Ovary (tissue), 9 donors: Measurements from ENCODE around the gene CCL5. TPM values are rescaled to one million over a fixed set of nuclear protein-coding genes. Genes with fewer than 3 reads are reported as not detected.

Experiments used
- DNase-seq, 5 donors: peaks; one replicate each; pipeline ENCODE4 v3.0.0-alpha.2; 2019 to 2020
- H3K27ac ChIP-seq, 2 donors: fragments of 200-600 bp; one replicate each; pipeline versions ENCODE4 v1.5.1 to v1.8.0; 2019 to 2022
- H3K27me3 ChIP-seq: fragments of 200-600 bp; one replicate; pipeline ENCODE4 v1.8.0; 2022
- H3K36me3 ChIP-seq: fragments of 200-600 bp; sonication (generic); one replicate; pipeline ENCODE4 v1.5.1; 2019
- H3K4me1 ChIP-seq: one replicate; pipeline ENCODE4 v1.8.1; 2013; ENCODE audit warnings: mild to moderate bottlenecking, moderate library complexity; ENCODE audit not compliant: insufficient read depth
- H3K4me3 ChIP-seq: fragments of 200-600 bp; sonication (generic); one replicate; pipeline ENCODE4 v1.5.1; 2017
- H3K9me3 ChIP-seq, 2 donors: fragments of 200-600 bp in 1 of 2; sonication (generic) in 1 of 2; one replicate each; pipeline versions ENCODE4 v1.5.1 to v1.8.1; 2013 to 2019; ENCODE audit warnings: mild to moderate bottlenecking in 1 of 2, moderate library complexity in 1 of 2
- EP300 ChIP-seq: sonication (generic); formaldehyde crosslinking; IDR thresholded peaks from one replicate; pipeline ENCODE4 v1.6.1; 2017; ENCODE audit warnings: antibody characterized with exemption
- POLR2A ChIP-seq: fragments of 450-650 bp; IDR thresholded peaks from one replicate; pipeline ENCODE4 v1.6.1; 2017; ENCODE audit warnings: antibody characterized with exemption, mild to moderate bottlenecking, moderate library complexity
- WGBS, 3 donors: extraction: QIAGEN DNeasy Blood & Tissue Kit in 1 of 3; methylation state at CpG; one replicate each; pipeline versions ENCODE4 v1.1.5 to v1.1.7; 2013 to 2017; 5-methylcytosine and 5-hydroxymethylcytosine counted together
- intact Hi-C, 4 donors: fragments of 100-400 bp; cut with DNase I; formaldehyde crosslinking; loops; one replicate each; pipeline versions ENCODE4 v1.11.0 to v1.15.1; 2022 to 2023
- polyA plus RNA-seq, 2 donors: library from polyadenylated mRNA; stranded (reverse); fragments of 200-250 nt in 1 of 2; fragments of 350-450 nt in 1 of 2; fragmentation: Illumina TruSeq in 1 of 2; extraction: RNeasy Lipid Tissue Mini Kit (QIAGEN cat#74804) in 1 of 2; gene quantifications; one replicate each; pipeline ENCODE4 v1.2.3, GENCODE V29; 2013 to 2014
- total RNA-seq, 7 donors: library from RNA; depleted of rRNA in 2 of 7; stranded (reverse); fragments of >200 nt in 2 of 7; fragmentation: NEBNext Ultra II Directional in 3 of 7; extraction: Animal tissue kit (Norgen Biotek cat#: 25700) in 3 of 7; gene quantifications; one replicate each; pipeline versions ENCODE4 v1.1.0 to v1.2.4, GENCODE V29; 2016 to 2023
- TF ChIP-seq, protein P1 (sequence below), 3 donors: fragments of 450-650 bp in 2 of 3; fragments of 200-600 bp in 1 of 3; IDR thresholded peaks; one replicate each; pipeline versions ENCODE4 v1.5.1 to v1.8.0; 2016 to 2022; ENCODE audit warnings: antibody characterized with exemption in 3 of 3, mild to moderate bottlenecking in 1 of 3
- donor health status: DM: no; HTN: no; CAD: no; lungs with moderate emphysema.
- donor health status: DM: no; HTN: no; CAD: no.
- donor health status: Bipolar disorder and iron deficiency.
- donor health status: DM: yes; HTN: yes; CAD: no.
- donor health status: DM: no; HTN: no; CAD: no.
- donor health status: DM: yes; HTN: yes; CAD: no.

Gene CCL5
- total and polyA plus RNA-seq, 9 donors: 0.28 to 44.5 (median 2.1) TPM

DNA sequence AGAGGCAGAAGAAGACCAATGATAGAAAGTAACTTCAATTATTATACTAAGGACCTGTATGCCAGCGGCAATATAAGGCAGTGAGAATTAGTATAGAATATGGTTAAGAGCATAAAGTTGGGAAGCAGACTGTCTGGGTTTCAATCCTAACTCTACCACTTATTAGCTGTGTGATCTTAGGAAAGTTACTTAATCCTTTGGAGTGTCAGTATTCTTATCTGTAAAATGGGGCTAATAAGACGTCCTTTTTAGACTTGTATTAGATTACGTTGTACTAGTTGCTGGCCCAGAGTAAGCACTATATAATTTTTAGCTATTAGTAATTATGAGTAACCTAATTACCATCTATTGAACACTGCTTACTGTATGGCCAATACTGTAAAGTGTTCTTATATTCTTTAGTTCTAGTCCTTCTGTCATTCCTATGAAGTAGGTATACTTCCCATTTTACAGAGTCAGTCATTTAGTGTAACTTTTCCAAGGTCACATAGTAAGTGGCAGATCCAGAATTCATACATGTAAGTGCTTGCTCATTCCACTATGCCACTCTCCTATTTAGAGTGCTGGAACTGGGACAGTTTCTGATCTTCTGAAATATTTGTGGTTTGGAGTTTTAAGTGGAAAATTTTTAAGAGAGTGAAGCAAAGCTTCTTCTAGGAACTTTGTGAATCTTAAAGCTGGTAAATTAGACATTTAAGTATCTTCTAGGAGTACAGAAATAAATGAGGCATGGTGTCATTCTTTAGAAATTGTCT, 33.9 kb downstream of the CCL5 start:
- H3K4me1 ChIP-seq: no peaks in the 10 kb centered on the region
- H3K9me3 ChIP-seq: no peaks in the 10 kb centered on the region
- H3K36me3 ChIP-seq: no peaks in the 10 kb centered on the region
- no peaks in the 10 kb centered on the region for H3K27me3 ChIP-seq
- DNase-seq: no peak
- WGBS, 3 donors: 76 to 81% (median 80%) methylated on average over 3 of the region's 3 CpGs
- intact Hi-C loops: no loop called here
- H3K27ac ChIP-seq: no peak overlapping the region
- TF ChIP-seq POLR2A (no peak), EP300 (no peak)
- TF ChIP-seq, protein P1, sequence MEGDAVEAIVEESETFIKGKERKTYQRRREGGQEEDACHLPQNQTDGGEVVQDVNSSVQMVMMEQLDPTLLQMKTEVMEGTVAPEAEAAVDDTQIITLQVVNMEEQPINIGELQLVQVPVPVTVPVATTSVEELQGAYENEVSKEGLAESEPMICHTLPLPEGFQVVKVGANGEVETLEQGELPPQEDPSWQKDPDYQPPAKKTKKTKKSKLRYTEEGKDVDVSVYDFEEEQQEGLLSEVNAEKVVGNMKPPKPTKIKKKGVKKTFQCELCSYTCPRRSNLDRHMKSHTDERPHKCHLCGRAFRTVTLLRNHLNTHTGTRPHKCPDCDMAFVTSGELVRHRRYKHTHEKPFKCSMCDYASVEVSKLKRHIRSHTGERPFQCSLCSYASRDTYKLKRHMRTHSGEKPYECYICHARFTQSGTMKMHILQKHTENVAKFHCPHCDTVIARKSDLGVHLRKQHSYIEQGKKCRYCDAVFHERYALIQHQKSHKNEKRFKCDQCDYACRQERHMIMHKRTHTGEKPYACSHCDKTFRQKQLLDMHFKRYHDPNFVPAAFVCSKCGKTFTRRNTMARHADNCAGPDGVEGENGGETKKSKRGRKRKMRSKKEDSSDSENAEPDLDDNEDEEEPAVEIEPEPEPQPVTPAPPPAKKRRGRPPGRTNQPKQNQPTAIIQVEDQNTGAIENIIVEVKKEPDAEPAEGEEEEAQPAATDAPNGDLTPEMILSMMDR (IDR thresholded peaks at IDR 0.05): no peak
- H3K4me3 ChIP-seq: no peak overlapping the region

DNA sequence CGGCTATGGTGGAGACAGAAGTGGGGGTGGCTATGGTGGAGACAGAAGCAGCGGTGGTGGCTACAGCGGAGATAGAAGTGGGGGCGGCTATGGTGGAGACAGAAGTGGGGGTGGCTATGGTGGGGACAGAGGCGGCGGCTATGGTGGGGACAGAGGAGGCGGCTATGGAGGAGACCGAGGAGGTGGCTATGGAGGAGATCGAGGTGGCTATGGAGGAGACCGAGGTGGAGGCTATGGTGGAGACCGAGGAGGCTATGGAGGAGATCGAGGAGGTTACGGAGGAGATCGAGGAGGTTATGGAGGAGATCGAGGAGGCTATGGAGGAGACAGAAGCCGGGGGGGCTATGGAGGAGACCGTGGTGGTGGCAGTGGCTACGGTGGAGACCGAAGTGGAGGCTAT, 35.6 kb downstream of the CCL5 start:
- no peaks in the 10 kb centered on the region for H3K36me3 ChIP-seq
- intact Hi-C loops: no loop called here

DNA sequence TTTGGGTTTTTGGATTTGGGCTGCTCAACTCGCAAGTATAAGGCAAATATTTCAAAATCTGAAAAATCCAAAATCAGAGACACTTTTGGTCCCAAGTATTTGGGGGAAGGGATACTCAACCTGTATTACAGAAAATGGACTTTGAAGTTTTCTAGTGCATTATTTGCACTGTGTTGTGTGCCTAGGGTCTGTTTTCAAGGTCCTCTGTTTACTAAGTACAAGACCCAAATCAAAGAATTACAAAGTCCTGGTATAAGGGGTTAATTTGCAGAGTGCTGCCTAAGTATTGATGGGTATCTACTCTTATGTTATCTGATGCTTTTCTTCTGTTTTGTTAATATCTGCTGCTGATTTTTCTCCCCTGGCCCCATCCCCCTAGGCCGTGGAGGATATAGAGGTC, 36.5 kb downstream of the CCL5 start:
- no peak overlapping the region for H3K27ac ChIP-seq
- H3K4me1 ChIP-seq: no peaks in the 10 kb centered on the region
- DNase-seq: no peak
- no peak overlapping the region for H3K4me3 ChIP-seq
- WGBS, 3 donors: 94 to 97% (median 95%) methylated on average over 2 of the region's 2 CpGs
- intact Hi-C loops: no loop called here
- no peaks in the 10 kb centered on the region for H3K36me3 ChIP-seq
- no peaks in the 10 kb centered on the region for H3K9me3 ChIP-seq
- no peaks in the 10 kb centered on the region for H3K27me3 ChIP-seq
- TF ChIP-seq POLR2A: no peak
- TF ChIP-seq, protein P1 (IDR thresholded peaks at IDR 0.05): no peak
- no peak for TF ChIP-seq EP300

More for the DNA sequence above, 35.6 kb downstream of the CCL5 start:
- Histone ChIP-seq H3K27me3 (no peaks in the 10 kb centered on the region), H3K4me1 (no peaks in the 10 kb centered on the region), H3K4me3 (no peak overlapping the region), H3K27ac (no peak overlapping the region), H3K9me3 (no peaks in the 10 kb centered on the region)
- no peak for DNase-seq
- TF ChIP-seq POLR2A: no peak
- TF ChIP-seq, protein P1 (IDR thresholded peaks at IDR 0.05): no peak
- TF ChIP-seq EP300: no peak
- 95 to 96% (median 95%) methylated on average over 19 of the region's 19 CpGs for WGBS, 3 donors

DNA sequence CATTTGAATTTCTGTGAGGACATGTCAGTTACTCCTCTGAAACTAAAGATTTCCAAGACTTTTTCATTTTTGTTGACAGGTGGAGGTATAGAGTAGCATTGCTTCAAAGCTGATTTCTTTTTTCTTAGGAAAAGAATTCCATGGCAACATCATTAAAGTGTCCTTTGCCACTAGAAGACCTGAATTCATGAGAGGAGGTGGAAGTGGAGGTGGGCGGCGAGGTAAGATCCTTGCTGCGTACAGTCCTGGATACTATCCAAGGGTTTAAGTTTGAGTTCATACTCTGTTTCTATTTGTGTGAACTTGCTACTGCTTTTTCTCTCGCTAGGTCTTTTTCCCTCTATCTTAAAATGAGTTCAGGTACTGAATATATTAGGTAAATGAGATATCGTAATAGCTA, 37.9 kb downstream of the CCL5 start:
- no peaks in the 10 kb centered on the region for H3K9me3 ChIP-seq
- H3K4me1 ChIP-seq: no peaks in the 10 kb centered on the region
- intact Hi-C loops: no loop called here
- no peaks in the 10 kb centered on the region for H3K27me3 ChIP-seq
- WGBS, 3 donors: 97 to 99% (median 98%) methylated on average over 5 of the region's 5 CpGs
- no peaks in the 10 kb centered on the region for H3K36me3 ChIP-seq
- TF ChIP-seq EP300: no peak
- no peak for TF ChIP-seq POLR2A
- TF ChIP-seq, protein P1 (IDR thresholded peaks at IDR 0.05): no peak
- no peak for DNase-seq
- no peak overlapping the region for H3K27ac ChIP-seq
- no peak overlapping the region for H3K4me3 ChIP-seq
